SK-N-SH treated with all-trans-retinoic acid at 6 μM for 48 hours (cell line): ENCODE data around the gene PHF2.

Experiments used
- ATAC-seq: fragments of 200-7000 bp; cut with Tn5 transposase; 3 replicates; pipeline ENCODE4 v1.9.1; 2020; ENCODE audit warnings: mild to moderate bottlenecking, moderate library complexity
- ARNTL ChIP-seq: fragments of 450-650 bp; formaldehyde crosslinking; IDR thresholded peaks from 2 replicates; pipeline ENCODE4 v1.5.0; 2020; ENCODE audit warnings: low read depth, mild to moderate bottlenecking, moderate library complexity, borderline replicate concordance
- CSDC2 ChIP-seq: fragments of 250-450 bp; sonication (Bioruptor Pico); IDR thresholded peaks from 2 replicates; pipeline ENCODE4 v1.5.0; 2020; ENCODE audit warnings: mild to moderate bottlenecking, moderate library complexity
- ESRRG ChIP-seq: fragments of 250-450 bp; sonication (Bioruptor Pico); IDR thresholded peaks from 2 replicates; pipeline ENCODE4 v1.6.1; 2021; ENCODE audit warnings: mild to moderate bottlenecking
- GLIS3 ChIP-seq: fragments of 250-450 bp; sonication (Bioruptor Pico); IDR thresholded peaks from 2 replicates; pipeline ENCODE4 v1.5.0; 2020; ENCODE audit warnings: mild to moderate bottlenecking, moderate library complexity
- ISL1 ChIP-seq: fragments of 250-450 bp; sonication (Bioruptor Pico); IDR thresholded peaks from 2 replicates; pipeline ENCODE4 v2.1.2; 2022; ENCODE audit warnings: mild to moderate bottlenecking, moderate library complexity
- OSR1 ChIP-seq: fragments of 250-450 bp; sonication (Bioruptor Pico); IDR thresholded peaks from 2 replicates; pipeline ENCODE4 v1.8.0; 2022; ENCODE audit warnings: moderate library complexity, mild to moderate bottlenecking, inconsistent platforms
- PPARA ChIP-seq: fragments of 250-450 bp; sonication (Bioruptor Pico); IDR thresholded peaks from 2 replicates; pipeline ENCODE4 v1.5.0; 2020; ENCODE audit warnings: mild to moderate bottlenecking, borderline replicate concordance
- SNAI2 ChIP-seq: fragments of 250-450 bp; sonication (Bioruptor Pico); IDR thresholded peaks from 2 replicates; pipeline ENCODE4 v1.5.0; 2020; ENCODE audit warnings: mild to moderate bottlenecking, moderate library complexity
- TCF4 ChIP-seq: fragments of 250-450 bp; sonication (Bioruptor Pico); IDR thresholded peaks from 2 replicates; pipeline ENCODE4 v1.8.0; 2021; ENCODE audit warnings: mild to moderate bottlenecking, moderate library complexity, borderline replicate concordance
- TOX ChIP-seq: fragments of 250-450 bp; sonication (Bioruptor Pico); IDR thresholded peaks from 2 replicates; pipeline ENCODE4 v1.8.0; 2021; ENCODE audit warnings: mild to moderate bottlenecking, moderate library complexity, borderline replicate concordance
- ZFP3 ChIP-seq: fragments of 250-450 bp; sonication (Bioruptor Pico); IDR thresholded peaks from 2 replicates; pipeline ENCODE4 v1.5.0; 2020; ENCODE audit warnings: mild to moderate bottlenecking, moderate library complexity
- ZNF565 ChIP-seq: fragments of 450-650 bp; formaldehyde crosslinking; conservative IDR thresholded peaks from 2 replicates; pipeline ENCODE4 v1.5.0; 2020; ENCODE audit warnings: low read depth, mild to moderate bottlenecking, moderate library complexity
- ZNF70 ChIP-seq: fragments of 450-650 bp; formaldehyde crosslinking; IDR thresholded peaks from 2 replicates; pipeline ENCODE4 v1.5.0; 2020; ENCODE audit warnings: mild to moderate bottlenecking, moderate library complexity
- ZNF8 ChIP-seq: fragments of 450-650 bp; formaldehyde crosslinking; IDR thresholded peaks from 2 replicates; pipeline ENCODE4 v1.5.0; 2020; ENCODE audit warnings: mild to moderate bottlenecking, moderate library complexity
- TF ChIP-seq, protein P1 (sequence below): fragments of 250-450 bp; sonication (Bioruptor Pico); IDR thresholded peaks from 2 replicates; pipeline ENCODE4 v1.8.0; 2020; ENCODE audit warnings: mild to moderate bottlenecking, moderate library complexity, borderline replicate concordance
- TF ChIP-seq, protein P2 (sequence below): fragments of 250-450 bp; sonication (Bioruptor Pico); IDR thresholded peaks from 2 replicates; pipeline ENCODE4 v1.5.1; 2020; ENCODE audit warnings: low read depth, mild to moderate bottlenecking, moderate library complexity
- TF ChIP-seq, protein P3 (sequence below): fragments of 250-450 bp; sonication (Bioruptor Pico); IDR thresholded peaks from 2 replicates; pipeline ENCODE4 v1.8.0; 2021; ENCODE audit warnings: low read depth, mild to moderate bottlenecking, moderate library complexity, borderline replicate concordance
- TF ChIP-seq, protein P4 (sequence below): fragments of 250-450 bp; sonication (Bioruptor Pico); IDR thresholded peaks from 2 replicates; pipeline ENCODE4 v1.5.1; 2021; ENCODE audit warnings: mild to moderate bottlenecking, moderate library complexity
- TF ChIP-seq, protein P5 (sequence below): fragments of 250-450 bp; sonication (Bioruptor Pico); IDR thresholded peaks from 2 replicates; pipeline ENCODE4 v1.5.0; 2020; ENCODE audit warnings: mild to moderate bottlenecking, moderate library complexity

The PHF2 gene

DNA sequence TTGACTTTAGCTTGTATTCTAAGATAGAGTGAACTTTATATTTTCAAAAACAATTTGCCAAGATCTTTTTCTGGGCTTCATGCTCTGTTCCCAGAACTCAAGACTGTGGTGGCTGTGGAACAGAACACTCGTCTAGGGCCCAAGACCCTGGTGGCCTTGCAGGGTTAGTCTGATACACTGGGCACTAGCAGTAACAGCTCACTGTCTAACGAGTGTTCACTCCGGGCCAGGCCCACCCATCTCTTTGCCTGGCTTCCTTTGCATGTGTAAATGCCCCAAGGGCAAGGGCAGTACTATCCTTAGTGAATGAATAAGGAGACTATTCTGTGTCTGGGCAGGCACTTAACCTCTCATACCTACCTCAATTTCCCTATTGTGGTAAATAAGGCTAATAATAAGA is 47.4 kb downstream of the PHF2 start:
- no peak for TF ChIP-seq ARNTL (CRISPR knock-in tag)
- TF ChIP-seq, protein P1, sequence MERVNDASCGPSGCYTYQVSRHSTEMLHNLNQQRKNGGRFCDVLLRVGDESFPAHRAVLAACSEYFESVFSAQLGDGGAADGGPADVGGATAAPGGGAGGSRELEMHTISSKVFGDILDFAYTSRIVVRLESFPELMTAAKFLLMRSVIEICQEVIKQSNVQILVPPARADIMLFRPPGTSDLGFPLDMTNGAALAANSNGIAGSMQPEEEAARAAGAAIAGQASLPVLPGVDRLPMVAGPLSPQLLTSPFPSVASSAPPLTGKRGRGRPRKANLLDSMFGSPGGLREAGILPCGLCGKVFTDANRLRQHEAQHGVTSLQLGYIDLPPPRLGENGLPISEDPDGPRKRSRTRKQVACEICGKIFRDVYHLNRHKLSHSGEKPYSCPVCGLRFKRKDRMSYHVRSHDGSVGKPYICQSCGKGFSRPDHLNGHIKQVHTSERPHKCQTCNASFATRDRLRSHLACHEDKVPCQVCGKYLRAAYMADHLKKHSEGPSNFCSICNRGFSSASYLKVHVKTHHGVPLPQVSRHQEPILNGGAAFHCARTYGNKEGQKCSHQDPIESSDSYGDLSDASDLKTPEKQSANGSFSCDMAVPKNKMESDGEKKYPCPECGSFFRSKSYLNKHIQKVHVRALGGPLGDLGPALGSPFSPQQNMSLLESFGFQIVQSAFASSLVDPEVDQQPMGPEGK (CRISPR knock-in tag) = no peak
- no peak for TF ChIP-seq TOX (CRISPR knock-in tag)
- no peak for TF ChIP-seq ZNF70 (CRISPR knock-in tag)
- TF ChIP-seq ESRRG (CRISPR knock-in tag) = no peak
- no peak for TF ChIP-seq OSR1 (CRISPR knock-in tag)
- no peak for TF ChIP-seq ISL1 (CRISPR knock-in tag)
- no peak for TF ChIP-seq ZFP3
- no peak for TF ChIP-seq ZNF565
- no peak for TF ChIP-seq GLIS3 (CRISPR knock-in tag)
- no peak for ATAC-seq

DNA sequence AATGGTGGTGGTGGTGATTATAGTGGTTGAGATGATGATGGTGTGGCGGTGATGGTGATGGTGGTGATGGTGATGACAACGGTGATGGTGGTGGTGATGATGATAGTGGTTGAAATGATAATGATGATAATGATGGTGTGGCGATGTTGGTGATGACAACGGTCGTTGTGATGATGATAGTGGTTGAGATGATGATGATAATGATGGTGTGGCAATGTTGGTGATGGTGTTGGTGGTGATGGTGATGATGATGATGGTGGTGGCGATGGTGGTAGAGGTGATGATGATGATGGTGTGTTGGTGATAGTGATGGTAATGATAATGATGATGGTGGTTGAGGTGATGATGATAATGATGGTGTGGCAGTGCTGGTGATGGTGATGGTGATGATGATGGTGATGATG is 48.0 kb downstream of the PHF2 start:
- ATAC-seq = no peak
- no peak for TF ChIP-seq TCF4 (CRISPR knock-in tag)
- no peak for TF ChIP-seq PPARA (CRISPR knock-in tag)
- no peak for TF ChIP-seq ZNF8
- TF ChIP-seq ARNTL (CRISPR knock-in tag) = no peak

DNA sequence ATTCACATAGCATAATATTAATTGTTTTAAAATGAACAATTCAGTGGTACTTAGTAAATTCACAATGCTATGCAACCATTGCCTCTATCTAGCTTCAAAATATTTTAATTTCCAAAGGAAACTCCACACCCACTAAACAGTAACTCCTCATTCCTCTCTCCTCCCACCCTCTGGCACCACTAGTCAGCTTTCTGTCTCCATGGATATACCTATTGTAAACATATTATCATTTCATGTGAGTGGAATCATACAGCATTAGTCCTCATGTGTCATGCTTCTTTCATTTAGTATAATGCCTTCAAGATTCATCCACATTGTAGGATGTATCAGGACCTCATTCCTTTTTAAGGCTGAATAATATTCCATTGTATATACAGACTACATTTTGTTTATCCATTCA is 48.6 kb downstream of the PHF2 start:
- no peak for ATAC-seq

More for the DNA sequence above, 48.6 kb downstream of the PHF2 start:
- TF ChIP-seq ARNTL (CRISPR knock-in tag) (no peak), TOX (CRISPR knock-in tag) (no peak), ZNF8 (no peak), TCF4 (CRISPR knock-in tag) (no peak), CSDC2 (no peak), ZFP3 (no peak), GLIS3 (CRISPR knock-in tag) (no peak), SNAI2 (CRISPR knock-in tag) (no peak)
- TF ChIP-seq, protein P2, sequence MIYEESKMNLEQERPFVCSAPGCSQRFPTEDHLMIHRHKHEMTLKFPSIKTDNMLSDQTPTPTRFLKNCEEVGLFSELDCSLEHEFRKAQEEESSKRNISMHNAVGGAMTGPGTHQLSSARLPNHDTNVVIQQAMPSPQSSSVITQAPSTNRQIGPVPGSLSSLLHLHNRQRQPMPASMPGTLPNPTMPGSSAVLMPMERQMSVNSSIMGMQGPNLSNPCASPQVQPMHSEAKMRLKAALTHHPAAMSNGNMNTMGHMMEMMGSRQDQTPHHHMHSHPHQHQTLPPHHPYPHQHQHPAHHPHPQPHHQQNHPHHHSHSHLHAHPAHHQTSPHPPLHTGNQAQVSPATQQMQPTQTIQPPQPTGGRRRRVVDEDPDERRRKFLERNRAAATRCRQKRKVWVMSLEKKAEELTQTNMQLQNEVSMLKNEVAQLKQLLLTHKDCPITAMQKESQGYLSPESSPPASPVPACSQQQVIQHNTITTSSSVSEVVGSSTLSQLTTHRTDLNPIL (CRISPR knock-in tag) = no peak
- TF ChIP-seq, protein P3, sequence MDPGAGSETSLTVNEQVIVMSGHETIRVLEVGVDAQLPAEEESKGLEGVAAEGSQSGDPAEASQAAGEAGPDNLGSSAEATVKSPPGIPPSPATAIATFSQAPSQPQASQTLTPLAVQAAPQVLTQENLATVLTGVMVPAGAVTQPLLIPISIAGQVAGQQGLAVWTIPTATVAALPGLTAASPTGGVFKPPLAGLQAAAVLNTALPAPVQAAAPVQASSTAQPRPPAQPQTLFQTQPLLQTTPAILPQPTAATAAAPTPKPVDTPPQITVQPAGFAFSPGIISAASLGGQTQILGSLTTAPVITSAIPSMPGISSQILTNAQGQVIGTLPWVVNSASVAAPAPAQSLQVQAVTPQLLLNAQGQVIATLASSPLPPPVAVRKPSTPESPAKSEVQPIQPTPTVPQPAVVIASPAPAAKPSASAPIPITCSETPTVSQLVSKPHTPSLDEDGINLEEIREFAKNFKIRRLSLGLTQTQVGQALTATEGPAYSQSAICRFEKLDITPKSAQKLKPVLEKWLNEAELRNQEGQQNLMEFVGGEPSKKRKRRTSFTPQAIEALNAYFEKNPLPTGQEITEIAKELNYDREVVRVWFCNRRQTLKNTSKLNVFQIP (CRISPR knock-in tag) = no peak
- TF ChIP-seq, protein P4, sequence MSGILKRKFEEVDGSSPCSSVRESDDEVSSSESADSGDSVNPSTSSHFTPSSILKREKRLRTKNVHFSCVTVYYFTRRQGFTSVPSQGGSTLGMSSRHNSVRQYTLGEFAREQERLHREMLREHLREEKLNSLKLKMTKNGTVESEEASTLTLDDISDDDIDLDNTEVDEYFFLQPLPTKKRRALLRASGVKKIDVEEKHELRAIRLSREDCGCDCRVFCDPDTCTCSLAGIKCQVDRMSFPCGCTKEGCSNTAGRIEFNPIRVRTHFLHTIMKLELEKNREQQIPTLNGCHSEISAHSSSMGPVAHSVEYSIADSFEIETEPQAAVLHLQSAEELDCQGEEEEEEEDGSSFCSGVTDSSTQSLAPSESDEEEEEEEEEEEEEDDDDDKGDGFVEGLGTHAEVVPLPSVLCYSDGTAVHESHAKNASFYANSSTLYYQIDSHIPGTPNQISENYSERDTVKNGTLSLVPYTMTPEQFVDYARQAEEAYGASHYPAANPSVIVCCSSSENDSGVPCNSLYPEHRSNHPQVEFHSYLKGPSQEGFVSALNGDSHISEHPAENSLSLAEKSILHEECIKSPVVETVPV (CRISPR knock-in tag) = no peak
- TF ChIP-seq, protein P1 (CRISPR knock-in tag) = no peak
- TF ChIP-seq, protein P5, sequence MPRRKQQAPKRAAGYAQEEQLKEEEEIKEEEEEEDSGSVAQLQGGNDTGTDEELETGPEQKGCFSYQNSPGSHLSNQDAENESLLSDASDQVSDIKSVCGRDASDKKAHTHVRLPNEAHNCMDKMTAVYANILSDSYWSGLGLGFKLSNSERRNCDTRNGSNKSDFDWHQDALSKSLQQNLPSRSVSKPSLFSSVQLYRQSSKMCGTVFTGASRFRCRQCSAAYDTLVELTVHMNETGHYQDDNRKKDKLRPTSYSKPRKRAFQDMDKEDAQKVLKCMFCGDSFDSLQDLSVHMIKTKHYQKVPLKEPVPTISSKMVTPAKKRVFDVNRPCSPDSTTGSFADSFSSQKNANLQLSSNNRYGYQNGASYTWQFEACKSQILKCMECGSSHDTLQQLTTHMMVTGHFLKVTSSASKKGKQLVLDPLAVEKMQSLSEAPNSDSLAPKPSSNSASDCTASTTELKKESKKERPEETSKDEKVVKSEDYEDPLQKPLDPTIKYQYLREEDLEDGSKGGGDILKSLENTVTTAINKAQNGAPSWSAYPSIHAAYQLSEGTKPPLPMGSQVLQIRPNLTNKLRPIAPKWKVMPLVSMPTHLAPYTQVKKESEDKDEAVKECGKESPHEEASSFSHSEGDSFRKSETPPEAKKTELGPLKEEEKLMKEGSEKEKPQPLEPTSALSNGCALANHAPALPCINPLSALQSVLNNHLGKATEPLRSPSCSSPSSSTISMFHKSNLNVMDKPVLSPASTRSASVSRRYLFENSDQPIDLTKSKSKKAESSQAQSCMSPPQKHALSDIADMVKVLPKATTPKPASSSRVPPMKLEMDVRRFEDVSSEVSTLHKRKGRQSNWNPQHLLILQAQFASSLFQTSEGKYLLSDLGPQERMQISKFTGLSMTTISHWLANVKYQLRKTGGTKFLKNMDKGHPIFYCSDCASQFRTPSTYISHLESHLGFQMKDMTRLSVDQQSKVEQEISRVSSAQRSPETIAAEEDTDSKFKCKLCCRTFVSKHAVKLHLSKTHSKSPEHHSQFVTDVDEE = no peak
